NOMO-1 (cell line): ENCODE results near the gene GGT6.

Source experiments
- DNase-seq, 2 experiments: peaks; one replicate each; lab custom pipeline; 2025; ENCODE audit not compliant: unreplicated experiment in 2 of 2; lab: John Stamatoyannopoulos, UW

Gene GGT6

GRCh38 chr17:4529533-4530152, 30.7 kb downstream of the GGT6 start:
- no peak for DNase-seq

DNA sequence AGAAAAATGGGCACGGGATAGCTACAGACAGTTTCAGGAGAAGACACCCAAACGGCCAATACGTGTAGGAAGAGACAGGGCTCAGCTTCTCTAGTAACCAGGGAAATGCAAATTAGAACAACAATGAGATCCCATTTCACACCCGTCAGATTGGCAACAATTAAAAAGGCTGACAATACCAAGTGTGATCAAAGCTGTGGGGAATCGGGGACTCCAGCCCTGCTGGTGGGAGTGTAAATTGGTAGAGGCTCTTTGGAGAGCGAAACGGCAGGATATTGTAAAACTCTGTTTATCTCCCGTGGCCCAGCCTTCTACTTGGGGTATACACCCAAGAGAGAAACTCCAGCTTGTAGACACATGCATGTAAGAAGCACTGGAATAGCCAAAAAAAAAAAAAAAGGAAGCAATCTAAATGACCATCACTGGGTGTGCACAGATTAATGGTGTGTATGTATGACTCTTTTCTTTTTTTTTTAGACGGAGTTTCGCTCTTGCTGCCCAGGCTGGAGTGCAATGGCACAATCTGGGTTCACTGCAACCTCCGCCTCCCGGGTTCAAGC, 32.7 kb downstream of the GGT6 start:
- DNase-seq = peak; percentile 18 to 29

DNA sequence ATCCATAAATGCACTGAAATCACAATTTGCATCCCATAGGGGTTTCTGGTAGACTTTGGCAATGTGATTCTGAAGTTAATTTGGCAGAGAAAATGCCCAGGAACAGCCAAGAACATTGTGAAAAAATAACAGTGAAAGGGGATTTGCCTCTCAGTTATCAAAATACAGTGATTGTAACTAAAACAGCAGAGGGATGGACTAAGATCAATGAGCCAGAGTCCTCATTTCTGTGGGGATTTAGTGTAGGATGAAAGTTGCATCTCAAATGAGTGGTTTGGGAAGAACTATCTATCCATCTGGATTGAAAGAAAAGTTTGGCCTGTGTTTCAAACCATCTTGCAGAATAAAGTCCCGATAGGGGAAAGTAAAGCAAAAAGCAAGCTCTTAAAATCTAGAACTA, 33.2 kb downstream of the GGT6 start:
- DNase-seq = no peak

DNA sequence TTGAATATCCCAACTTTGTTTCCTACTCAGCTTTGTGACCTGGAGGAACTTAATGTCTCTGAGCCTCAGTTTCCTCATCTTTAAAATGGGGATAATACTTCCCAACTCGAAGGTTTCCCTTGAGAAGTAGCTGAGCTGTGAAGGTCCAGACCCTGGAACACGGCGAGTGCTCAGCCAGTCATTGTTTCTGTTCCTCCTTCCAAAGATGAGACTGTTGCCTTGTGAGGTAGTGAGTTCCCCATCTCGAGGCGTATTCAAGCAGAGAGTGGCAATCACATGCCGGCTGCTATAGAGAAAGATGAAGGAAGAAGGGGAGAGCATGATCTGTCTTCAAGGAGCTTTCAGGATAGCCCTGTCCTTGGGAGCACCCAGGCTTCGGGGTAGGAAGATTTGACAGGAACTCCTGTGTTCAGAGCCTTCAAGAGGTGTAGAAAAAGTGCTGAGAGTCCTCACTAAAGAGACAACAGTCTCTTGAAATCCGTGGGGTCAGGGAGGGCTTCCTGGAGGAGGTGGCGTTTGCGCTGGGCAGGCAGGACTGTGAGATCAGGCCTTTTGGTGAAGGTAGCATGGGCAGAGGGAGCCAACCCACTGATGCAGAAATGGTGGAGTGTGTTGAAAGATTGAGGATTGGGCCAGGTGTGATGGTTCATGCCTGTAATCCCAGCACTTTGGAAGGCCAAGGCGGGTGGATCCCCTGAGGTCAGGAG, 34.5 kb downstream of the GGT6 start:
- DNase-seq = no peak

DNA sequence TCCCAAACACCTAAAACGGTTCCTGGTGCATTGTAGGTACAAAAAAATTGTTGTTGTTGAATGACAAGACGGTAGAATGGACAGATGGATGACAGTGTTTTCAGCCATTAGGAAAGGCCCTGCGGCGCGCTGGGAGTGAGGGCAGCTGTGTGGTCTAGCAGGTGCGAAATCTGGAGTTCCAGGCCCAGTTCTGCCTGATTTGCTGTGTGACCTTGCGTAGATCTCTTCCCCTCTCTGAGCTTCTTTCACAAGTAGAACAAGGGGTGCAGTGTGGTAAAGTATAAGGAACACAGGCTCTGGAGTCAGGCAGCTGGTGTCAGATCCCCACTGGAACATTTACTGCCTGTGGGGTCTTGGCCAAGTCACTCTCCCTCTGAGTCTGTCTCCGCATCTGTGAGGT, 36.4 kb downstream of the GGT6 start:
- no peak for DNase-seq

GRCh38 chr17:4522661-4523060, 37.7 kb downstream of the GGT6 start:
- no peak for DNase-seq

DNA sequence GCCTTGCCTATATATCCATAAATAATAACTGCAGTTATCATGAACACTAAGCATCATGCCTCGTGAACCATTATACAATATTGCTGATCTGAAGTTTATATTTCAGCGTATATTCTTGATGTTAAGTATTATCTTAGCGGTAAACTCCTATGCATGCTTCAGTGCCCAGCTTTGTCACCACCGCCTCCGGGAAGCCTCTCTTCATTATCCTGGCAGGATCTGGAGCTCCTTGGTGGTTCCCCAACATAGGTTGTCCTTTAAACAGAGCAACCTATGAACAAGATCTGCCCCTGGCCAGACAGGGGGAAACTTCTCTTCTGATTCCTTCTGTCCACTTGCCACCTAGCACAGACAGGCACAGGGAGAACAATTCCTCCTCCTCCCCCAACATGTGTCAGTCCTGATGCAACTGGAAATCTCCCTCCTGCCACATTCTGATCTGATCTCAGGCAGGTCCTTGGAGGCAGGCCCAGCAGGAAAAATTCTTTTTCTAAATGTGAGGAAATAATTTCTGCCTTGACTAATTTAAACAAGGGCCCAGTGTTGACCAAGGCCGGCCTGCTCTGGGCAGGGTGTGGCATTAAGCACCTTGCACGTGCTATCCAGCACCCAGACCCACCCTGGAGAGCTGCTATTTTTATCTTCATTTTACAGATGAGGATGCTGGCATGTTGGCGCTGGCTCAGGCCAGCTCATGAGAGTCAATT, 39.3 kb downstream of the GGT6 start:
- DNase-seq = no peak

DNA sequence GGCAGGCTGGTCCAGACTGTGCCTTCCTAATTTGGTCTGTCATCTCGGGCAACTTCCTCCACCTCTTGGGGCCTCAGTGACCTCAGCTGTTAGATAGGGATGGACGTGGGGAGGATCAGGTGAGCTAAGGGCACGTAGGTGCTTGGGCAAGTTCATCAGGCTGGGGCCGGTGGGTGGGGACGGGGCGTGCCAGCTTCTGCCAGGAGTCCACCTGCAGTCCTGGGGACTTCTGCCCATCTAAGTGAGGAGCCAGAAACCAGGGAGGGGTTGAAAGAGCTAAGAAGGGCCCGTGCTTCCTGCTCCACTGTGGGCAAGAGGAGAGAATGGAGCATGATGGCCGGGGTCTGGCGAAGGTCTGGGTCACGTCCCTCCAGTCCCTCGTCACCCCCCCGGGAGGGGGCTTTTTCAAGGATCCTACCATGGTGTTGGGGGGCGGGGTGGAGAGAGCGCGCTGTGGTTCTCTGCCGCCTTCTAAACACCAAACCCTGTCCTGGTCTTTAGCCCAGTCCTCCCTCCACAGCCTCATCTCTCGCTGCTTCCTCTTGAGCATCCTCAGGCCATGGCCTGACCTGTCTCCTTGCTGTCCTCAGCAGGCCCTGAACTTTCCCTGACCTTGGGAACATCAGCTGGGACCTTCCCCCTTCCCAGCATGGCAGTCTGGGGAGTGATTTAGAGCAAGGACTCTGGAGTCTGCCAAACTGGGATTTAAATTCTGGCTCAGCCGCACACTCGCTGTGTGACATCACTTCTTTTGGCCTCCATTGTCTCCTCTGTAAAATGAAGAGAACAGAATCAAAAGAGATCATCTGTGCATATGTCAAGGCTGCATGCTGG, 40.1 kb downstream of the GGT6 start:
- DNase-seq = no peak

DNA sequence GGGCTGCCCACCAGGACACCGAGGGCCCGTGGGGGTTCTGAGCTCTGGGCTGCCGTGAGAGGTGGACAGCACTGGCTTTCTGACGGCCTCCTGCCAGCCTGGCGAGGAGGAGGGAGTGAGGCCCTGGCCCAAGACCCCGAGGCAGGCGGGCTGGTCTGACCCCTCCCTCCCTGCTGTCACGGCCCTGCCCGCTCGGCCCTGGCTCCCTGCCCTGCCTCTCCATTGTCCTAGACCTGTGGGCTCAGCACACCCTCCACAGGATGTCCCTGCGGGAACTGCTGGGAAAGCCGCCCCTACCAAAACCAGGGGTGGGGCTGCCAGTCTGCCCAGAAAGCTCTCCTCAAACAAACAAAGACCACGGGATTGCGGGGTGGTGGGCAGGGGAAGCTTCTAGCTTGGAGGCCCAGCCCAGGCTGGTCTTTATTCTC, 41.0 kb downstream of the GGT6 start:
- no peak for DNase-seq

- no peak for DNase-seq
Measured at GRCh38 chr17:4518901-4519300, 41.5 kb downstream of the GGT6 start.

DNA sequence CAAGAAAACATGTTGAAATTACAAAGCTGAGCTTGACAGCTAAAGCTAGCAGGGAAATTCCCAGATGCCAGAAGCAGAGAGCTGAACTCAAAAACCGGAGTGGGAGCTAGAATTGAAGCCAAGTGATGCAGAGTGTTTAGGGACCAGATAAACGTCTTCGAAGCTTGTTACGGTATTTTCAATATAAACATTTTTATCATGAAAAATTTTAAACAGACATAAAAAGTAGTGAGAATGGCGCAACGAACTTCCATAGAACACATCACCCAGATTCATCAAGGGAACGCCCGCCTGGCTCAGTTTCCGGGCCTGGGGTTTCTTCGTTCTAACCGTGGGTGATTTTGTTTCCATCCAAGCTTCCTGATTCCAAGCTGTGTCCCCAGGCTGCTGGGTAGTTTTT, 43.6 kb downstream of the GGT6 start:
- DNase-seq = no peak

GRCh38 chr17:4515501-4515900, 44.9 kb downstream of the GGT6 start:
- DNase-seq = no peak

DNA sequence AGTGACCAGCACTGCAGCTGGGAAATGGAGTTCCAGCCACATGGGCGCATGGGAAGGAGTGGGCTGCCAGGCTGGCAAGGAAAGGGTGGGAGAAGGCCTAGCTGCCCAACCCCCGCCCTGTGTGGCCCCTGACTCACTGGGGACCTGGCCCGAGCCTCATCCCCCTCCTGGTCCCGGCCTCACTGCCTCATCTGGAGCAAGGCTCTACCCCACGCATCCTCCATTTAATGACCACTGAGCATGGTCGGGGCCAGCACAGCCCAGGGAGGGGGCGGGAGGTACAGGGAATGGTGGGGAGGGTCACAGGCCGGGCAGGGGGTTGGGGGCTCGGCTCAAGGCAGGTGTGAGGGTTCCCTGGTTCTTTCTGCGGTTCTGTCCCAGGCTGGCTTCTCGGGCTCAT, 45.6 kb downstream of the GGT6 start:
- DNase-seq = no peak

DNA sequence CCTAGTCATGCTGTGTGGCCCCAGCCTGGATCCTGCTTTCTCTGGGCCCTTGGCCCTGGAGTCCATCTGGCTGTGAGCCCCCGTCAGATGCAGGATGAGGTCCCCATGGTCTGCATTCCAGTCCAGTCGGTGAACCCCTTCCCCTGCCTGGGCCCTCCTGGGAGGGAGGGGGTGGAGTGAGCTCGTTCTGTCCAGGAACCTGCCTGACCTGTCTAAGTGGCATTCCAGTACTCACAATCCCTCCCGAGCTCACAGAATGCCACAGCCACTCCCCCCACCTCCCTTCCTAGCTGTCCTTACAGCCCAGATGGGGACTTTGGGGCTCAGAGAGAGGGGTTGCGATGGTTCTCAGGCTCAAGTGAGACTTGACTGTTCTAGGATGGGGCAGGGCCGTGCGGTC, 46.2 kb downstream of the GGT6 start:
- no peak for DNase-seq

DNA sequence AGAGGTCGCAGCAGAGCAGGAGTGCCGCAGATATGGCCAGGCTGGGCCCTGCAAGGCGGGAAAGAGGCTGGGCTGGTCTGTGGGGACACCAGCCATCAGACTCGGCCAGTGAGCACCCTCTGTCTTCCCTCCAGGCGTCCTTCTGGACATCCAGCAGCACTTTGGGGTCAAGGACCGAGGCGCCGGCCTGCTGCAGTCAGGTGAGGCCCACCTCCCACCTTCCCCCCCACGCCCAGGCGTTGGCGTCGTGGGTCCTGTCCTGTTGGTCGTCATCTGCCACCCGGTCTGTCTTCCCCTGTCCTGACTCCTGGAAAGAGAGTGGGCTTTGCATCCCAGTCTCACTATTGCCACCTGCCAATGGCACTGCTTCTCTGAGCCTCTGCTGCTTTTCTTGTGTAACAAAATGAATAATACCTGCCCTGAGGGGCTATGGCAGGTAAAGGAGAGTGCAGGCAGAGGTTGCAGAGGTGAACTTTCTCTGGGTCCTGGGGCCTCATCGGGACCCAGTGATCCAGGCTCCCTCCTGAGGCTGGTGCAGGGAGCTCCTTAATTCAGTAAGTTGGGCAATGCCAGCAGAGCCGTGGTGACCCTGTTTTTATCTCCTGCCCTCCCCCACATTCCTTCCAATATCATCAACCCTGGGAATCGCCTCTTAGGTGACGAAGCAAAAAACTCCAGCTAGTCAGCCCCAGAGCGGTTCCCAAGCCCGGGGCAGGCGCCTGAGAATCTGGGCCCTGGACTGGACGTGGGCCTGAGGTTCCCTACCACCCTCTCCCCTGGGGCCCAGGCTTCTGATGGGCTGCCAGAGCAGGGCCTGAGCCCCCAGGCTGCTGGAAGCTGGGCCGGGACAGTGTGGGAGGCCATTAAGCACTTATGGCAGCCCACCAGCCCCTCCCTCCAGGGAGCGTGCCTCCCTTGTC, 47.0 kb downstream of the GGT6 start:
- no peak for DNase-seq

- no peak for DNase-seq
Measured at GRCh38 chr17:4512156-4513112, 47.9 kb downstream of the GGT6 start.

DNA sequence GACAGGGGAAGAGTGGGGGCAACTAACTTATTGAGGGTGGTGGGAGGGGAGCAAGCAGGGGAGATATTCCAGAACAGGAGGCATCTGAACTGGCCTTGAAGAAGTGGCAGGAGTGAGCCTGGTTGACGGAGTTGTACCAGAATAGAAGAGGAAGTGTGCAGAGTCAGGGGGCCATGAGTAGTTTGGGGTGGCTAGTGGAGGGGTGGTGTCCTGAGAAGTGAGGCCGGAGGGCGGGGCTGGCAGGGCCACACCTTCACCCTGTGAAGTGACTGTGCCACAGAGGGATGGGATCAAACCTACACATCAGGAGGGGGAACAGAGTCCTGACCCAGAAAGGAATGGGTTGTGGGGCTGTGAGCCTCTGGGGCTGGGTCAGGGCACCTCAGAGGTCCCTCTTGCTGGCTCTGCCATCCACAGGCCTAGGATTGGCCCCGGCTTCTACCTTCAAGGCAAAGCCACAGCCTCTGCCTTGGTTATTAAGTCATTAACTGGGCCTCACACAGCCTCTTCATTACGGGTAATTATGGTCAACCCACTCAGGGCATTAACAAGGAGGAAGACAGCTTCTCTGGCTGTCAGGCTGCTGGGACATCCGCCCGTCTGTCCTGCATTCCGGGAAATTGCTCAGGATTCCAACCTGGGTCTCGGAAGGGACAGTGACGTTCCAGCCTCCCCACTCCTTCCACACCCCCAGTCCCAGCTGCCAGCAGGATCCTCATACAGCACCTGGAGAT, 49.0 kb downstream of the GGT6 start:
- DNase-seq = peak; percentile 55 to 56

DNA sequence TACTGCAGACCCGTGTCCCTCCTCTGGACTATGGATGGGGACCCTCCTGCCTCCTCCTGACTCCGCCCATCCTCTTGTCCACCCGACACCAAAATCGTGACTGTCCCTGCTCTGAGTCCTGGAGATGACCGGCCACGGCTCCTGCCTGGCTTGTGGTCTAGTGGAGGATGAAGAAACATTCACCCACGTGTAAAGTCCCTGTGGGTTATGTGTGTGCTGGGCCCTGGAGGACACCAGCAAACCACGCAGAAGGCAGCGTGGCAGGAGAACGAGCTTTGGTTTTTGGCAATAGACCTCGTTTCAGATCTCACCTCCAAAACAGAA, 49.8 kb downstream of the GGT6 start:
- DNase-seq = no peak
